Measurements from ENCODE around the gene CEBPG. TPM values are rescaled to one million over a fixed set of nuclear protein-coding genes. Genes with fewer than 3 reads are reported as not detected.

Gene CEBPG
- total RNA-seq, 2 experiments from 2014 or later = 15.5 TPM

GRCh38 chr19:33404506-33405253 is 31.2 kb downstream of the CEBPG start:
- Histone ChIP-seq H3K36me3 (ENCODE audit: insufficient read depth, low read length) (no peaks in the 10 kb centered on the region), H3K4me3 (ENCODE audit: low read length) (no peak overlapping the region), H3K27ac (ENCODE audit: low read depth in 1 of 2, low read length in 2 of 2) (no peak overlapping the region), H3K27me3 (ENCODE audit: control insufficient read depth in 1 of 2, insufficient read depth in 2 of 2, low read length in 2 of 2) (no peaks in the 10 kb centered on the region), H3K4me1 (ENCODE audit: insufficient read depth, low read length) (no peaks in the 10 kb centered on the region), H3K9me3 (ENCODE audit: control insufficient read depth in 1 of 2, insufficient read depth in 1 of 2, low read length in 2 of 2) (no peaks in the 10 kb centered on the region)
- Mint-ChIP-seq H3K4me1 (ENCODE audit: low read depth) (no peaks in the 10 kb centered on the region), H3K27me3 (no peaks in the 10 kb centered on the region), H3K9me3 (no peaks in the 10 kb centered on the region), H3K4me3 (no peak overlapping the region), H3K36me3 (ENCODE audit: low read depth) (no peaks in the 10 kb centered on the region), H3K27ac (no peak overlapping the region)
- DNase-seq (no peak), ATAC-seq (ENCODE audit: poor library complexity) (no peak)
- no peak for TF ChIP-seq CTCF (IDR thresholded peaks at IDR 0.05)
- intact Hi-C loops (cut with DNase I, micrococcal nuclease) = loop anchor here in 1 of 2 experiments (5.0 kb wide), 1 partner anchor 262 kb away; no protein-coding TSS in a partner anchor
- ChIA-PET CTCF (interaction anchor here (1.9 kb wide), 1 partner anchor 169 kb away, joined by 5 read pairs; no protein-coding TSS in a partner anchor), POLR2A (no interaction called here)

- no peak overlapping the region for H3K27ac Mint-ChIP-seq
- ChIA-PET CTCF (interaction anchor here (2.2 kb wide), 1 partner anchor 169 kb away, joined by 23 read pairs; no protein-coding TSS in a partner anchor), POLR2A (no interaction called here)
- H3K27me3 Mint-ChIP-seq = no peaks in the 10 kb centered on the region
- no peaks in the 10 kb centered on the region for H3K36me3 Mint-ChIP-seq (ENCODE audit: low read depth)
- Histone ChIP-seq H3K27ac (ENCODE audit: low read depth in 1 of 2, low read length in 2 of 2) (no peak overlapping the region), H3K4me3 (ENCODE audit: low read length) (no peak overlapping the region), H3K27me3 (ENCODE audit: control insufficient read depth in 1 of 2, insufficient read depth in 2 of 2, low read length in 2 of 2) (no peaks in the 10 kb centered on the region), H3K9me3 (ENCODE audit: control insufficient read depth in 1 of 2, insufficient read depth in 1 of 2, low read length in 2 of 2) (no peaks in the 10 kb centered on the region), H3K4me1 (ENCODE audit: insufficient read depth, low read length) (no peaks in the 10 kb centered on the region), H3K36me3 (ENCODE audit: insufficient read depth, low read length) (peaks cover 4% of the 10 kb centered on the region)
- ATAC-seq (ENCODE audit: poor library complexity) = no peak
- no peak overlapping the region for H3K4me3 Mint-ChIP-seq
- no peak for DNase-seq
- no peaks in the 10 kb centered on the region for H3K9me3 Mint-ChIP-seq
- H3K4me1 Mint-ChIP-seq (ENCODE audit: low read depth) = no peaks in the 10 kb centered on the region
- intact Hi-C loops (cut with DNase I, micrococcal nuclease) = loop anchor here in 1 of 2 experiments (5.0 kb wide), 1 partner anchor 263 kb away; no protein-coding TSS in a partner anchor
- no peak for TF ChIP-seq CTCF (IDR thresholded peaks at IDR 0.05)
Observed at GRCh38 chr19:33405254-33405552, 31.7 kb downstream of the CEBPG start.

GRCh38 chr19:33405553-33406461 is 32.3 kb downstream of the CEBPG start:
- Mint-ChIP-seq H3K36me3 (ENCODE audit: low read depth) (no peaks in the 10 kb centered on the region), H3K4me1 (ENCODE audit: low read depth) (no peaks in the 10 kb centered on the region), H3K4me3 (no peak overlapping the region), H3K9me3 (no peaks in the 10 kb centered on the region), H3K27me3 (no peaks in the 10 kb centered on the region), H3K27ac (no peak overlapping the region)
- no peak for TF ChIP-seq CTCF (IDR thresholded peaks at IDR 0.05)
- ATAC-seq (ENCODE audit: poor library complexity) (no peak), DNase-seq (no peak)
- no peak overlapping the region for H3K4me3 ChIP-seq (ENCODE audit: low read length)
- intact Hi-C loops (cut with DNase I, micrococcal nuclease) = loop anchor here (1.0 to 5.0 kb wide), 4 partner anchors 165 to 280 kb away; no protein-coding TSS in a partner anchor
- ChIA-PET CTCF (interaction anchor here (1.4 to 2.2 kb wide), 2 partner anchors 170 to 280 kb away, joined by 6 to 23 read pairs; no protein-coding TSS in a partner anchor), POLR2A (interaction anchor here (1.3 kb wide), 1 partner anchor 32 kb away, joined by 6 read pairs; the partner anchor contains the start of gene CEBPG)
- no peaks in the 10 kb centered on the region for H3K4me1 ChIP-seq (ENCODE audit: insufficient read depth, low read length)
- no peak overlapping the region for H3K27ac ChIP-seq (ENCODE audit: low read depth in 1 of 2, low read length in 2 of 2)
- peaks cover 4% of the 10 kb centered on the region for H3K36me3 ChIP-seq (ENCODE audit: insufficient read depth, low read length)
- H3K9me3 ChIP-seq (ENCODE audit: control insufficient read depth in 1 of 2, insufficient read depth in 1 of 2, low read length in 2 of 2) = no peaks in the 10 kb centered on the region
- H3K27me3 ChIP-seq (ENCODE audit: control insufficient read depth in 1 of 2, insufficient read depth in 2 of 2, low read length in 2 of 2) = no peaks in the 10 kb centered on the region

Data from CD4-positive, alpha-beta T cell (primary cell).